Breast epithelium (tissue), 4 donors: Measurements from ENCODE around the gene NACC2. TPM values are rescaled to one million over a fixed set of nuclear protein-coding genes. Genes with fewer than 3 reads are reported as not detected.
"Not testable (repeated sequence)": the region's sequence is repeated elsewhere in the genome, so short reads cannot be mapped to it uniquely, and the experiment has no call there.

Experiments used
- DNase-seq, 2 donors: peaks; one replicate each; pipeline ENCODE4 v3.0.0-alpha.2; 2019; ENCODE audit warnings: low spot score in 2 of 2
- H3K27ac ChIP-seq, 2 donors: fragments of 200-600 bp; sonication (generic) in 1 of 2; one replicate each; pipeline ENCODE4 v1.5.1; 2016 to 2019; ENCODE audit warnings: mild to moderate bottlenecking in 1 of 2
- H3K27me3 ChIP-seq, 2 donors: fragments of 200-600 bp; sonication (generic) in 1 of 2; one replicate each; pipeline versions ENCODE4 v1.5.1 to v1.6.0; 2017 to 2019; ENCODE audit warnings: control low read depth in 1 of 2, mild to moderate bottlenecking in 1 of 2
- H3K36me3 ChIP-seq: fragments of 200-600 bp; one replicate; pipeline ENCODE4 v1.5.1; 2019
- H3K4me1 ChIP-seq, 2 donors: fragments of 200-600 bp; sonication (generic); one replicate each; pipeline ENCODE4 v1.5.1; 2016 to 2019; ENCODE audit warnings: control low read depth in 1 of 2
- H3K4me3 ChIP-seq, 3 donors: fragments of 200-600 bp; sonication (generic); 1 replicate in 2 of 3; 2 replicates in 1 of 3; pipeline ENCODE4 v1.5.1; 2016 to 2019; ENCODE audit warnings: mild to moderate bottlenecking in 3 of 3, moderate library complexity in 2 of 3
- H3K9me3 ChIP-seq, 2 donors: fragments of 200-600 bp; sonication (generic) in 1 of 2; one replicate each; pipeline ENCODE4 v1.5.1; 2016 to 2019; ENCODE audit warnings: control low read depth in 1 of 2
- CTCF ChIP-seq, 3 donors: fragments of 450-650 bp; IDR thresholded peaks; one replicate each; pipeline ENCODE4 v1.5.1; 2016 to 2017; ENCODE audit warnings: antibody characterized with exemption in 3 of 3, mild to moderate bottlenecking in 3 of 3, moderate library complexity in 3 of 3
- POLR2A ChIP-seq: fragments of 450-650 bp; IDR thresholded peaks from one replicate; pipeline ENCODE4 v1.6.1; 2016; ENCODE audit warnings: antibody characterized with exemption, mild to moderate bottlenecking, moderate library complexity
- POLR2AphosphoS5 ChIP-seq, 3 donors: sonication (generic); formaldehyde crosslinking; IDR thresholded peaks; one replicate each; pipeline ENCODE4 v1.6.1; 2017; ENCODE audit warnings: antibody characterized with exemption in 3 of 3
- intact Hi-C: fragments of 100-400 bp; cut with DNase I; formaldehyde crosslinking; loops from one replicate; pipeline ENCODE4 v1.15.1; 2023; ENCODE audit warnings: low total_unique reads
- total RNA-seq, 3 donors: library from RNA; depleted of rRNA; stranded (reverse); fragments of >200 nt; gene quantifications; one replicate each; pipeline ENCODE4 v1.1.0, GENCODE V29; 2016

The NACC2 gene
- total RNA-seq, 3 donors from 2014 or later: 14.0 to 24.2 (median 19.3) TPM

- no peak for DNase-seq
- TF ChIP-seq POLR2A (no peak), POLR2AphosphoS5 (IDR thresholded peaks at IDR 0.05) (no peak), CTCF (IDR thresholded peaks at IDR 0.05) (no peak)
- no peak overlapping the region for H3K4me3 ChIP-seq
- H3K4me1 ChIP-seq: peaks cover 6 to 7% of the 10 kb centered on the region in 2 donors
- no peaks in the 10 kb centered on the region for H3K27me3 ChIP-seq
- intact Hi-C loops: no loop called here
- H3K9me3 ChIP-seq: no peaks in the 10 kb centered on the region
- H3K36me3 ChIP-seq: no peaks in the 10 kb centered on the region
- no peak overlapping the region for H3K27ac ChIP-seq
These were observed 20.4 kb downstream of the NACC2 start for GRCh38 chr9:136074706-136075105.

GRCh38 chr9:136062657-136063439 lies 32.2 kb downstream of the NACC2 start:
- TF ChIP-seq POLR2A (no peak), CTCF (IDR thresholded peaks at IDR 0.05) (no peak), POLR2AphosphoS5 (IDR thresholded peaks at IDR 0.05) (no peak)
- no peaks in the 10 kb centered on the region for H3K27me3 ChIP-seq
- DNase-seq: peak in 1 of 2 donors; percentile 42
- no peaks in the 10 kb centered on the region for H3K9me3 ChIP-seq
- H3K36me3 ChIP-seq: no peaks in the 10 kb centered on the region
- intact Hi-C loops: no loop called here
- H3K4me1 ChIP-seq: no peaks in the 10 kb centered on the region
- no peak overlapping the region for H3K27ac ChIP-seq
- no peak overlapping the region for H3K4me3 ChIP-seq

- H3K36me3 ChIP-seq, H3K4me3 ChIP-seq, DNase-seq, H3K9me3 ChIP-seq, H3K27ac ChIP-seq, H3K4me1 ChIP-seq, H3K27me3 ChIP-seq, intact Hi-C loops: not testable (repeated sequence)
These were observed 33.2 kb downstream of the NACC2 start for GRCh38 chr9:136061916-136062315.

GRCh38 chr9:136061405-136061804 lies 33.7 kb downstream of the NACC2 start:
- peak in 1 of 2 donors; percentile 37 for DNase-seq
- H3K4me1 ChIP-seq: no peaks in the 10 kb centered on the region
- TF ChIP-seq POLR2AphosphoS5 (IDR thresholded peaks at IDR 0.05) (no peak), POLR2A (no peak), CTCF (IDR thresholded peaks at IDR 0.05) (no peak)

GRCh38 chr9:136060671-136061371 lies 34.3 kb downstream of the NACC2 start:
- Histone ChIP-seq H3K4me3 (no peak overlapping the region), H3K4me1 (no peaks in the 10 kb centered on the region), H3K36me3 (no peaks in the 10 kb centered on the region), H3K27ac (no peak overlapping the region), H3K9me3 (no peaks in the 10 kb centered on the region), H3K27me3 (no peaks in the 10 kb centered on the region)
- DNase-seq: no peak
- TF ChIP-seq CTCF (IDR thresholded peaks at IDR 0.05): no peak
- no peak for TF ChIP-seq POLR2A
- TF ChIP-seq POLR2AphosphoS5 (IDR thresholded peaks at IDR 0.05): no peak
- intact Hi-C loops: no loop called here

More at GRCh38 chr9:136061405-136061804, 33.7 kb downstream of the NACC2 start:
- H3K36me3 ChIP-seq: no peaks in the 10 kb centered on the region
- no peaks in the 10 kb centered on the region for H3K9me3 ChIP-seq
- no peak overlapping the region for H3K27ac ChIP-seq
- no peaks in the 10 kb centered on the region for H3K27me3 ChIP-seq
- no peak overlapping the region for H3K4me3 ChIP-seq
- intact Hi-C loops: no loop called here
